HepG2 (cell line): Measurements from ENCODE around the gene LINGO1. TPM values are rescaled to one million over a fixed set of nuclear protein-coding genes. Genes with fewer than 3 reads are reported as not detected.
A peak's percentile ranks its signal among the peaks of the same experiment; 100 is the strongest.

Experiments
- ATAC-seq: fragments of 200-7000 bp; cut with Tn5 transposase; 3 replicates; pipeline ENCODE4 v1.9.1; 2020; ENCODE audit warnings: mild to moderate bottlenecking, moderate library complexity
- BruUV-seq: library from RNA; stranded (reverse); fragments of 400-500 nt; replicated peaks from 2 replicates; lab custom pipeline; 2021; lab: Mats Ljungman, UMichigan
- CTCF ChIA-PET: fragments of 300-600 bp; formaldehyde crosslinking; extraction: SDS; loops from one replicate; lab custom pipeline; 2021; ENCODE audit warnings: low total read pairs, inconsistent platforms, low intra/inter-chr PET ratio; lab: Yijun Ruan, JAX
- POLR2A ChIA-PET: fragments of 350-600 bp; sonication (Branson Sonifier 250); formaldehyde crosslinking; loops from one replicate; lab custom pipeline; 2020; ENCODE audit warnings: antibody characterized with exemption, inconsistent platforms; lab: Yijun Ruan, JAX
- DNase-seq: peaks from one replicate; pipeline ENCODE4 v3.0.0-alpha.2; 2015; ENCODE audit warnings: low spot score
- FAIRE-seq: peaks from 3 replicates; lab custom pipeline; 2011; peaks lifted over from hg19 to GRCh38; lab: Jason Lieb, UNC
- H2AFZ ChIP-seq: one replicate; pipeline ENCODE4 v1.6.1; 2011; ENCODE audit warnings: low read length, inconsistent platforms
- H3K27ac ChIP-seq: fragments of 300-600 bp; 3 replicates; pipeline ENCODE4 v1.8.0; 2011; ENCODE audit warnings: mixed run types, mild to moderate bottlenecking, mixed read lengths, low read length, inconsistent platforms; ENCODE audit not compliant: insufficient read depth; ENCODE audit errors: extremely low read length
- H3K27me3 ChIP-seq, 2 experiments: fragments of 200-600 bp in 1 of 2; 2 replicates in 1 of 2; 3 replicates in 1 of 2; pipeline versions ENCODE4 v1.6.0 to v1.8.0; 2011; ENCODE audit warnings: low read length in 2 of 2, mild to moderate bottlenecking in 2 of 2, moderate library complexity in 2 of 2, inconsistent platforms in 1 of 2; ENCODE audit not compliant: insufficient read depth in 2 of 2, control insufficient read depth in 1 of 2
- H3K36me3 ChIP-seq, 2 experiments: fragments of 200-600 bp in 1 of 2; replicated peaks in 1 of 2; 2 replicates in 1 of 2; 3 replicates in 1 of 2; pipeline versions ENCODE4 v1.5.1 to v1.8.0; 2011; ENCODE audit warnings: low read length in 2 of 2, inconsistent platforms in 1 of 2; ENCODE audit not compliant: insufficient read depth in 2 of 2, control insufficient read depth in 1 of 2
- H3K4me1 ChIP-seq: 2 replicates; pipeline ENCODE4 v1.5.1; 2012; ENCODE audit warnings: low read length, inconsistent platforms; ENCODE audit not compliant: insufficient read depth
- H3K4me2 ChIP-seq: 2 replicates; pipeline ENCODE4 v1.6.0; 2011; ENCODE audit warnings: low read depth, low read length, inconsistent platforms
- H3K4me3 ChIP-seq, 3 experiments: fragments of 200-600 bp in 1 of 3; sonication (generic), shearing (Covaris generic) in 1 of 3; replicated peaks in 1 of 3; 2 replicates each; pipeline ENCODE4 v1.5.1; 2011 to 2016; ENCODE audit warnings: low read length in 3 of 3, inconsistent platforms in 2 of 3, low read depth in 2 of 3, mild to moderate bottlenecking in 2 of 3, control low read depth in 1 of 3, mixed read lengths in 1 of 3; ENCODE audit not compliant: insufficient read depth in 1 of 3
- H3K79me2 ChIP-seq: one replicate; pipeline ENCODE4 v1.6.1; 2011; ENCODE audit warnings: low read length, inconsistent platforms; ENCODE audit not compliant: insufficient read depth
- H3K9ac ChIP-seq: 2 replicates; pipeline ENCODE4 v1.6.0; 2011; ENCODE audit warnings: mild to moderate bottlenecking, low read depth, low read length, inconsistent platforms; ENCODE audit not compliant: insufficient read depth
- H3K9me3 ChIP-seq: 2 replicates; pipeline ENCODE4 v1.5.1; 2012; ENCODE audit warnings: mild to moderate bottlenecking, low read length
- H4K20me1 ChIP-seq: 2 replicates; pipeline ENCODE4 v1.6.0; 2011; ENCODE audit warnings: inconsistent platforms, mild to moderate bottlenecking, low read length, moderate library complexity; ENCODE audit not compliant: insufficient read depth
- FUBP1 ChIP-seq: sonication (generic); formaldehyde crosslinking; IDR thresholded peaks from 2 replicates; pipeline ENCODE4 v1.5.1; 2020; ENCODE audit warnings: missing genetic modification reagents, mild to moderate bottlenecking, borderline replicate concordance
- NFKBIZ ChIP-seq: IDR thresholded peaks from 2 replicates; pipeline ENCODE4 v1.6.1; 2018; ENCODE audit warnings: missing genetic modification reagents, missing compliant biosample characterization
- SRSF1 ChIP-seq: fragments of 200-400 bp; formaldehyde crosslinking; optimal IDR thresholded peaks from 2 replicates; pipeline ENCODE3; 2017; ENCODE audit warnings: mild to moderate bottlenecking, low read depth, low read length, moderate library complexity
- ZBED4 ChIP-seq: sonication (generic); formaldehyde crosslinking; IDR thresholded peaks from 2 replicates; pipeline ENCODE4 v1.4.0; 2020; ENCODE audit warnings: missing genetic modification reagents, borderline replicate concordance
- ZNF556 ChIP-seq: sonication (generic); formaldehyde crosslinking; IDR thresholded peaks from 2 replicates; pipeline ENCODE4 v1.4.0; 2020; ENCODE audit warnings: mild to moderate bottlenecking, missing genetic modification reagents, borderline replicate concordance
- ZNF580 ChIP-seq: IDR thresholded peaks from 2 replicates; pipeline ENCODE4 v1.6.1; 2016; ENCODE audit warnings: low read depth, borderline replicate concordance
- ZNF609 ChIP-seq: sonication (generic); formaldehyde crosslinking; IDR thresholded peaks from 2 replicates; pipeline ENCODE4 v1.4.0; 2020; ENCODE audit warnings: mild to moderate bottlenecking, missing genetic modification reagents, borderline replicate concordance
- WGBS: methylation state at CpG from one replicate; pipeline ENCODE4 v1.1.6; 2017; ENCODE audit warnings: low lambda C conversion rate; 5-methylcytosine and 5-hydroxymethylcytosine counted together
- in situ Hi-C: cut with HindIII; loops from 2 replicates; pipeline ENCODE4 v1.10.0; 2017; ENCODE audit warnings: low pct_unique_long_range_greater_than_20kb; ENCODE audit not compliant: extremely low pct_ligation_motif_present
- intact Hi-C: fragments of 100-400 bp; cut with micrococcal nuclease; formaldehyde crosslinking; loops from one replicate; pipeline ENCODE4 v1.10.0; 2022; ENCODE audit not compliant: unreplicated experiment
- polyA plus RNA-seq, 8 experiments: library from polyadenylated mRNA; depleted of rRNA in 3 of 8; stranded (reverse) in 7 of 8; unstranded in 1 of 8; fragments of >200 nt; fragmentation: Illumina TruSeq in 4 of 8; extraction: Trizol in 4 of 8; gene quantifications; 2 replicates each; pipeline versions ENCODE4 v1.2.1 to v1.2.3, GENCODE V29; 2011 to 2016; ENCODE audit warnings: low read depth in 4 of 8, missing spikeins in 1 of 8, mixed read lengths in 1 of 8; ENCODE audit not compliant: insufficient read depth in 1 of 8
- total RNA-seq, 5 experiments: library from RNA; depleted of rRNA; stranded (reverse); fragments of >200 nt; fragmentation: Illumina TruSeq; extraction: Trizol; gene quantifications; 2 replicates each; pipeline ENCODE4 v1.2.3, GENCODE V29; 2016; ENCODE audit warnings: low read depth in 1 of 5

The LINGO1 gene
- total and polyA plus RNA-seq, 2 of the 13 experiments (the other 11 are each of a cell fraction or from before 2014, with no cell fraction given), result 0.07 TPM; not detected in 1

- TF ChIP-seq ZNF580 (CRISPR knock-in tag), result no peak
- TF ChIP-seq SRSF1, result no peak
- TF ChIP-seq ZNF556, result no peak
- TF ChIP-seq ZBED4, result no peak
- TF ChIP-seq FUBP1, result no peak
Measured at GRCh38 chr15:77644543-77645247, 12.0 kb upstream of the LINGO1 start (continued).

GRCh38 chr15:77643764-77644163 is 11.1 kb upstream of the LINGO1 start:
- intact Hi-C loops, result no loop called here
- TF ChIP-seq ZNF609, result no peak
- TF ChIP-seq NFKBIZ (CRISPR knock-in tag), result no peak

More at GRCh38 chr15:77643764-77644163, 11.1 kb upstream of the LINGO1 start:
- CTCF ChIA-PET, result interaction anchor here (1.2 kb wide), 1 partner anchor 10 kb away, joined by 3 read pairs; no protein-coding TSS in a partner anchor
- no peak overlapping the region for H2AFZ ChIP-seq
- peak overlapping the region; percentile 33; the same call in 1 of the 2 replicates for H3K4me2 ChIP-seq
- H3K27ac ChIP-seq, result no peak overlapping the region
- H3K9ac ChIP-seq, result no peak overlapping the region
- ATAC-seq (no peak), DNase-seq (no peak), FAIRE-seq (no peak)
- no TSS peak for BruUV-seq
- peaks cover 0 to 17% of the 10 kb centered on the region in 2 experiments; a peak in 4 of 5 replicates for H3K27me3 ChIP-seq
- WGBS, result 59% methylated on average over 6 of the region's 11 CpGs
- H3K9me3 ChIP-seq, result no peaks in the 10 kb centered on the region
- H3K4me1 ChIP-seq, result peaks cover 46% of the 10 kb centered on the region
- H3K4me3 ChIP-seq, result no peak overlapping the region
- POLR2A ChIA-PET, result no interaction called here
- H3K79me2 ChIP-seq, result no peaks in the 10 kb centered on the region
- no peaks in the 10 kb centered on the region for H4K20me1 ChIP-seq
- H3K36me3 ChIP-seq, result no peaks in the 10 kb centered on the region
- in situ Hi-C loops, result loop anchor here (25.0 kb wide), 1 partner anchor 169 kb away; no protein-coding TSS in a partner anchor
